Inflammatory macrophage (primary cell): ENCODE data around the gene UXS1.

Experiments
- DNase-seq, 2 donors: peaks; one replicate each; pipeline ENCODE4 v3.0.0-alpha.2; 2020 to 2022

The UXS1 gene

GRCh38 chr2:106129592-106129991 is 64.5 kb downstream of the UXS1 start:
- no peak for DNase-seq

- DNase-seq, result no peak
Measured at GRCh38 chr2:106129150-106129549, 65.0 kb downstream of the UXS1 start.

GRCh38 chr2:106127776-106128268 is 66.3 kb downstream of the UXS1 start:
- no peak for DNase-seq

- DNase-seq, result no peak
Measured at GRCh38 chr2:106127282-106127771, 66.8 kb downstream of the UXS1 start.

GRCh38 chr2:106126705-106127281 is 67.3 kb downstream of the UXS1 start:
- DNase-seq, result no peak

- no peak for DNase-seq
Measured at GRCh38 chr2:106126295-106126694, 67.8 kb downstream of the UXS1 start.

- no peak for DNase-seq
Measured at GRCh38 chr2:106124905-106125549, 69.1 kb downstream of the UXS1 start.

GRCh38 chr2:106124106-106124756 is 69.9 kb downstream of the UXS1 start:
- DNase-seq, result no peak

- DNase-seq, result no peak
Measured at GRCh38 chr2:106122157-106122556, 71.9 kb downstream of the UXS1 start.

GRCh38 chr2:106120432-106120831 is 73.7 kb downstream of the UXS1 start:
- no peak for DNase-seq

- no peak for DNase-seq
Measured at GRCh38 chr2:106119074-106119473, 75.0 kb downstream of the UXS1 start.

- no peak for DNase-seq
Measured at GRCh38 chr2:106117882-106118684, 76.0 kb downstream of the UXS1 start.

GRCh38 chr2:106117347-106117746 is 76.8 kb downstream of the UXS1 start:
- no peak for DNase-seq

GRCh38 chr2:106116248-106116647 is 77.9 kb downstream of the UXS1 start:
- no peak for DNase-seq

GRCh38 chr2:106115665-106116064 is 78.4 kb downstream of the UXS1 start:
- no peak for DNase-seq

GRCh38 chr2:106115250-106115649 is 78.9 kb downstream of the UXS1 start:
- DNase-seq, result peak; percentile 84 to 96

- no peak for DNase-seq
Measured at GRCh38 chr2:106114166-106114565, 79.9 kb downstream of the UXS1 start.

- DNase-seq, result no peak
Measured at GRCh38 chr2:106113361-106113966, 80.6 kb downstream of the UXS1 start.

- DNase-seq, result no peak
Measured at GRCh38 chr2:106111882-106112571, 82.1 kb downstream of the UXS1 start.

GRCh38 chr2:106109675-106110424 is 84.3 kb downstream of the UXS1 start:
- no peak for DNase-seq

- no peak for DNase-seq
Measured at GRCh38 chr2:106108791-106109190, 85.3 kb downstream of the UXS1 start.
